Measurements from ENCODE around the gene SPTBN1.

SPTBN1 gene

DNA sequence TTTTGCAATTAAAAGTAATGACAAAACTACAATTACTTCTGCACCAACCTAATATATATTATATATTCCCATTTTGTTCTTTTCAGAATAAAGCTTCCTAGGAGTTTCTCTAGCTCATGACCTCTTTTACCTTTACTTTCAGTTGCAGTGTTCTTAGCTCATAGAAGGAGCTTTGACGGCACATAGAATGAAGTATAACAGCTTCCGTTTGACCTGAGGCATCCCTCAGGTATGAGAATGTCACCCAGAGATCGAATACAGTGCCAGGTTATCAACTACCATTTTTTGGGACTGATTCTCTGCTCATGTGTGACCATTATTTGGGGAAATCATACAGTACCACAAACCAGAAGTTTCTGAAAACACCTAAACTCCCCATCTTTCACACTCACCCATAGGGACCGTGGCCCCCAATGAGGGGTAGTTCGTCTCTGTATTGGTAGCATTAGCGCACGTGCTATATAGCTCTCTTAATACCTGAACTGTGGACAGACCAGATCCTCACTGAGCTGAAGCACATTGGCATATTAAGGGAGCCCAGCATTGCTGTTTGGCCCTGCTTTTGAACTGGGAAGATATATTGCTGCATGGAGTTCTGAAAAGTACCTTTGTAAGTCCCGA lies 123.0 kb downstream of the SPTBN1 start:
- H3K36me3 ChIP-seq (ENCODE audit: insufficient read depth, low read length) = no peaks in the 10 kb centered on the region
- no peaks in the 10 kb centered on the region for H3K9me3 ChIP-seq (ENCODE audit: low read depth, low read length)
- H3K4me3 ChIP-seq = no peak overlapping the region
- no peak for DNase-seq (ENCODE audit: low read depth, low spot score)
- no peak for TF ChIP-seq EZH2 (IDR thresholded peaks at IDR 0.05)
- no peak for TF ChIP-seq FOXP2 (optimal IDR thresholded peaks at IDR 0.05; ENCODE audit: control extremely low read depth, extremely low read length, insufficient read depth)
- no peak for TF ChIP-seq POLR2AphosphoS5 (IDR thresholded peaks at IDR 0.05; ENCODE audit: borderline replicate concordance, low read depth, low read length)
- H3K9ac ChIP-seq (ENCODE audit: insufficient read length) = no peak overlapping the region
- no peak overlapping the region for H3K27ac ChIP-seq

GRCh38 chr2:54579682-54580620 lies 123.8 kb downstream of the SPTBN1 start:
- Histone ChIP-seq H3K9me3 (ENCODE audit: low read depth, low read length) (no peaks in the 10 kb centered on the region), H3K27ac (no peak overlapping the region), H3K4me3 (no peak overlapping the region), H3K36me3 (ENCODE audit: insufficient read depth, low read length) (no peaks in the 10 kb centered on the region), H3K9ac (ENCODE audit: insufficient read length) (no peak overlapping the region)
- no peak for DNase-seq (ENCODE audit: low read depth, low spot score)
- no peak for TF ChIP-seq FOXP2 (optimal IDR thresholded peaks at IDR 0.05; ENCODE audit: control extremely low read depth, extremely low read length, insufficient read depth)
- no peak for TF ChIP-seq EZH2 (IDR thresholded peaks at IDR 0.05)

DNA sequence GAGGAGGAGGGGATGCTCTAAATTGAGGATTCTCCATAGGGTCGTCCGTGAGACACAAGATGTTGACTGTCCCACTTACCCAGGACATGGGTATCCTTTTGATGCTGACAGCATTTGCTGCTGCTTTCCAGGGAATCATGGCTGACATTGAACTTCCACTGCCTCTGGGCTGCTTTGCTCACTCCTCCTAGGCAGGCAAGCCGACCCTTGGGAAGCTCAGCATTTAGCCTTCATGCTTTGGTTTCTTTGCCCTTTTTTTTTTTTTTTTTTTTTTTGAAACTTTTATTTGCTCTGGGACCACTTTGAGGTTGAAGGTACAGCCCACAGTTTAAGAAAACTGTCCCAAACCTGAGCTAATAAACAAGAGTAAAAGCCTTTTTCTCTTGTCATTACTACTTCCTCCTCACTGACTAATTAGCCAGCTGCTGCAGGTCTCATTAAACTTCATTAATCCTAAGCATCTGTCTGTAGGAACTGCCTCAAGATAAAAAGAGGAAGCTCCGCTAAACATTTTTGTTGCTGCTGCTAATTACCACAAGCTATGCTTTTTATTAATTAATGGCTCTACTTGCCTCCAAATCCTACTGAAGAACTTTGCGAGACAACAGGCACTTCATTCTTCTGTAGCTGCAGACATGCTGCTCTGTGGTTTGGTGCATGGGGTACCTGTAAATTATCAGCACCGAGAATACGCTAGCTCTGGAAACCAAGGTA lies 125.4 kb downstream of the SPTBN1 start:
- H3K4me3 ChIP-seq = no peak overlapping the region
- TF ChIP-seq FOXP2 (optimal IDR thresholded peaks at IDR 0.05; ENCODE audit: control extremely low read depth, extremely low read length, insufficient read depth) (no peak), EZH2 (IDR thresholded peaks at IDR 0.05) (no peak), POLR2AphosphoS5 (IDR thresholded peaks at IDR 0.05; ENCODE audit: borderline replicate concordance, low read depth, low read length) (no peak)
- no peak for DNase-seq (ENCODE audit: low read depth, low spot score)
- no peaks in the 10 kb centered on the region for H3K9me3 ChIP-seq (ENCODE audit: low read depth, low read length)
- H3K27ac ChIP-seq = no peak overlapping the region
- H3K9ac ChIP-seq (ENCODE audit: insufficient read length) = no peak overlapping the region
- no peaks in the 10 kb centered on the region for H3K36me3 ChIP-seq (ENCODE audit: insufficient read depth, low read length)

DNA sequence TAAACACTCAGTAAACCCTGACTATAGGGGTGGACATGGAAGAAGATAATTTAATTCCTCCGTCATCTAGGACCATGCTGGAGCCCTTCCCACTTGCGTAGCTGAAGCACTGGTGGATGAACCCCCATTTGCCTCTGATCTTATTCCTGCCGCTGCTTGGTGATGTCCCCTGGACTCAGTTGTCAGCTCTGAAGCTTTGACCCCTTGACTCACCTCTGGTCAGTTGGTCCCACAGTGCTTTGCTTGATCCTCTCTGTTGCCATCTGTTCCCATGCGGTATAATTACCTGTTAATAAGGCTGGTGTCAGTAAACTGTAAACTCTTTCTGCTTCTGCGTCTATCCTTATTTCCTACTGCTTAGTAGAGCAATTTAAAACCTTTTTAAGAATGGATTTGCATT lies 126.9 kb downstream of the SPTBN1 start:
- no peak for TF ChIP-seq FOXP2 (optimal IDR thresholded peaks at IDR 0.05; ENCODE audit: control extremely low read depth, extremely low read length, insufficient read depth)
- no peak for TF ChIP-seq POLR2AphosphoS5 (IDR thresholded peaks at IDR 0.05; ENCODE audit: borderline replicate concordance, low read depth, low read length)
- H3K4me3 ChIP-seq = no peak overlapping the region
- H3K27ac ChIP-seq = no peak overlapping the region
- no peak overlapping the region for H3K9ac ChIP-seq (ENCODE audit: insufficient read length)
- no peaks in the 10 kb centered on the region for H3K9me3 ChIP-seq (ENCODE audit: low read depth, low read length)
- DNase-seq (ENCODE audit: low read depth, low spot score) = no peak
- H3K36me3 ChIP-seq (ENCODE audit: insufficient read depth, low read length) = no peaks in the 10 kb centered on the region

- TF ChIP-seq EZH2 (IDR thresholded peaks at IDR 0.05) (no peak), FOXP2 (optimal IDR thresholded peaks at IDR 0.05; ENCODE audit: control extremely low read depth, extremely low read length, insufficient read depth) (no peak), POLR2AphosphoS5 (IDR thresholded peaks at IDR 0.05; ENCODE audit: borderline replicate concordance, low read depth, low read length) (no peak)
- no peaks in the 10 kb centered on the region for H3K36me3 ChIP-seq (ENCODE audit: insufficient read depth, low read length)
- no peak overlapping the region for H3K9ac ChIP-seq (ENCODE audit: insufficient read length)
- no peak overlapping the region for H3K27ac ChIP-seq
- no peaks in the 10 kb centered on the region for H3K9me3 ChIP-seq (ENCODE audit: low read depth, low read length)
- no peak overlapping the region for H3K4me3 ChIP-seq
- DNase-seq (ENCODE audit: low read depth, low spot score) = no peak
Measured at GRCh38 chr2:54584598-54584997, 128.5 kb downstream of the SPTBN1 start.

GRCh38 chr2:54585136-54585733 lies 129.1 kb downstream of the SPTBN1 start:
- Histone ChIP-seq H3K27ac (no peak overlapping the region), H3K36me3 (ENCODE audit: insufficient read depth, low read length) (no peaks in the 10 kb centered on the region), H3K4me3 (no peak overlapping the region), H3K9ac (ENCODE audit: insufficient read length) (no peak overlapping the region), H3K9me3 (ENCODE audit: low read depth, low read length) (no peaks in the 10 kb centered on the region)
- TF ChIP-seq POLR2AphosphoS5 (IDR thresholded peaks at IDR 0.05; ENCODE audit: borderline replicate concordance, low read depth, low read length) (no peak), FOXP2 (optimal IDR thresholded peaks at IDR 0.05; ENCODE audit: control extremely low read depth, extremely low read length, insufficient read depth) (no peak), EZH2 (IDR thresholded peaks at IDR 0.05) (no peak)
- DNase-seq (ENCODE audit: low read depth, low spot score) = no peak

DNA sequence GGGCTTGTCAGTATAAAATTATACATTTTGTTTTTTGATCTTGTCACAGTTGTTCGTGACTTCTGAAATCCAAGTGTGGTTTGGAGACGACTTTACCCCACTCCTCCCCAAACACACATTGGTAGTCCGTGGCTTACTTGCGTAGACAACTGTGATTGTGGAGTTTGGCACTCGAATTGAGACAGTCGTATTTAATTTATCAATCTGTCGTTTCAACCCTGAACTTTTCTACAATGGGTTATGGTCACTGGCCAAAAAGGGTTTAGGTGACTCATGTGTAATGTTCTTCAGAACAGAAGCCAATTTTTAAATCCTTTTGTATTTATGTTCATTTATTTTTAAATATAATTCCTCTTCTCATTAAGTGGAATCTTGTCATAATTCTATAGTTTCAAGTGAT lies 129.9 kb downstream of the SPTBN1 start:
- TF ChIP-seq FOXP2 (optimal IDR thresholded peaks at IDR 0.05; ENCODE audit: control extremely low read depth, extremely low read length, insufficient read depth) = no peak
- Histone ChIP-seq H3K36me3 (ENCODE audit: insufficient read depth, low read length) (no peaks in the 10 kb centered on the region), H3K27ac (no peak overlapping the region), H3K4me3 (no peak overlapping the region), H3K9me3 (ENCODE audit: low read depth, low read length) (no peaks in the 10 kb centered on the region), H3K9ac (ENCODE audit: insufficient read length) (no peak overlapping the region)
- DNase-seq (ENCODE audit: low read depth, low spot score) = no peak

- Histone ChIP-seq H3K9me3 (ENCODE audit: low read depth, low read length) (no peaks in the 10 kb centered on the region), H3K4me3 (no peak overlapping the region), H3K27ac (no peak overlapping the region), H3K9ac (ENCODE audit: insufficient read length) (no peak overlapping the region), H3K36me3 (ENCODE audit: insufficient read depth, low read length) (no peaks in the 10 kb centered on the region)
- DNase-seq (ENCODE audit: low read depth, low spot score) = no peak
- TF ChIP-seq FOXP2 (optimal IDR thresholded peaks at IDR 0.05; ENCODE audit: control extremely low read depth, extremely low read length, insufficient read depth) (no peak), POLR2AphosphoS5 (IDR thresholded peaks at IDR 0.05; ENCODE audit: borderline replicate concordance, low read depth, low read length) (no peak), EZH2 (IDR thresholded peaks at IDR 0.05) (no peak)
Measured at GRCh38 chr2:54586494-54586893, 130.4 kb downstream of the SPTBN1 start.
